NB4 (cell line): ENCODE data around the gene ZNF638.

Experiments
- POLR2A ChIP-seq: IDR thresholded peaks from 2 replicates; pipeline ENCODE4 v1.6.1; 2011; ENCODE audit warnings: mild to moderate bottlenecking; ENCODE audit not compliant: insufficient read length; ENCODE audit errors: extremely low read depth
- TF ChIP-seq, protein P1 (sequence below): IDR thresholded peaks from one replicate; pipeline ENCODE4 v1.5.1; 2012; ENCODE audit warnings: low read depth, low read length
- TF ChIP-seq, protein P2 (sequence below): IDR thresholded peaks from 2 replicates; pipeline ENCODE4 v1.6.1; 2011; ENCODE audit warnings: low read depth, low read length

DNA sequence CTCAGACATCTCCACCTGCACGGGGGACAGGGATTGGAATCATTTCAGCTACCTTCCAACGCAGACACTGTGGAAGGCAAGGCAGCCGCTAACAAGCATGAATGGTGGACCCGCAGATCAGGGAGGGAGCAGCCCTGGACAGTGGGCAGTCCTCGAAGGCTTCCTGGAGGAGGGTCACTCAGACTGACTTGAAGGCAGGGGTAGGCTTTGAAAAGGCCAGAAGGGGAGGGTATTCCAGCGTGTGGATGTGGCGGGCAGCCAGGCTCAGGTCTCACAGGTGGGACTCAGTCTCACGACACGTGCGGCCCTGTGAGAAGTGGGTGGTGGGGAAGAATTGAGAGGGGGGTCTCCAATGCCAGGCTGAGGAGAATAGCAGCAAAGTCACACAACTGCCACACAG, 151.7 kb downstream of the ZNF638 start:
- TF ChIP-seq, protein P1, sequence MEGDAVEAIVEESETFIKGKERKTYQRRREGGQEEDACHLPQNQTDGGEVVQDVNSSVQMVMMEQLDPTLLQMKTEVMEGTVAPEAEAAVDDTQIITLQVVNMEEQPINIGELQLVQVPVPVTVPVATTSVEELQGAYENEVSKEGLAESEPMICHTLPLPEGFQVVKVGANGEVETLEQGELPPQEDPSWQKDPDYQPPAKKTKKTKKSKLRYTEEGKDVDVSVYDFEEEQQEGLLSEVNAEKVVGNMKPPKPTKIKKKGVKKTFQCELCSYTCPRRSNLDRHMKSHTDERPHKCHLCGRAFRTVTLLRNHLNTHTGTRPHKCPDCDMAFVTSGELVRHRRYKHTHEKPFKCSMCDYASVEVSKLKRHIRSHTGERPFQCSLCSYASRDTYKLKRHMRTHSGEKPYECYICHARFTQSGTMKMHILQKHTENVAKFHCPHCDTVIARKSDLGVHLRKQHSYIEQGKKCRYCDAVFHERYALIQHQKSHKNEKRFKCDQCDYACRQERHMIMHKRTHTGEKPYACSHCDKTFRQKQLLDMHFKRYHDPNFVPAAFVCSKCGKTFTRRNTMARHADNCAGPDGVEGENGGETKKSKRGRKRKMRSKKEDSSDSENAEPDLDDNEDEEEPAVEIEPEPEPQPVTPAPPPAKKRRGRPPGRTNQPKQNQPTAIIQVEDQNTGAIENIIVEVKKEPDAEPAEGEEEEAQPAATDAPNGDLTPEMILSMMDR: no peak
- no peak for TF ChIP-seq POLR2A
- TF ChIP-seq, protein P2, sequence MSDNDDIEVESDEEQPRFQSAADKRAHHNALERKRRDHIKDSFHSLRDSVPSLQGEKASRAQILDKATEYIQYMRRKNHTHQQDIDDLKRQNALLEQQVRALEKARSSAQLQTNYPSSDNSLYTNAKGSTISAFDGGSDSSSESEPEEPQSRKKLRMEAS: no peak
